GM12873 (cell line): Measurements from ENCODE around the gene SMC4.

Experiments used
- CTCF ChIP-seq: IDR thresholded peaks from 2 replicates; pipeline ENCODE4 v1.5.1; 2012; ENCODE audit warnings: low read depth, mild to moderate bottlenecking, moderate library complexity, low read length, control low read depth; ENCODE audit not compliant: insufficient read depth; ENCODE audit errors: missing control alignments

SMC4 gene

GRCh38 chr3:160384639-160385318 lies 14.7 kb upstream of the SMC4 start:
- no peak for TF ChIP-seq CTCF

GRCh38 chr3:160390565-160391138 lies 8.8 kb upstream of the SMC4 start:
- TF ChIP-seq CTCF: no peak

GRCh38 chr3:160392798-160393197 lies 6.7 kb upstream of the SMC4 start:
- no peak for TF ChIP-seq CTCF

- no peak for TF ChIP-seq CTCF
Measured at GRCh38 chr3:160393346-160394008, 6.0 kb upstream of the SMC4 start.

GRCh38 chr3:160394009-160394392 lies 5.4 kb upstream of the SMC4 start:
- no peak for TF ChIP-seq CTCF

- no peak for TF ChIP-seq CTCF
Measured at GRCh38 chr3:160395297-160395696, 4.2 kb upstream of the SMC4 start.

- no peak for TF ChIP-seq CTCF
Measured at GRCh38 chr3:160398820-160399124, 678 bp upstream of the SMC4 start.
